ENCODE results near the gene MAPK8IP3.
"Not testable (repeated sequence)": the region's sequence is repeated elsewhere in the genome, so short reads cannot be mapped to it uniquely, and the experiment has no call there.

MAPK8IP3 gene

DNA sequence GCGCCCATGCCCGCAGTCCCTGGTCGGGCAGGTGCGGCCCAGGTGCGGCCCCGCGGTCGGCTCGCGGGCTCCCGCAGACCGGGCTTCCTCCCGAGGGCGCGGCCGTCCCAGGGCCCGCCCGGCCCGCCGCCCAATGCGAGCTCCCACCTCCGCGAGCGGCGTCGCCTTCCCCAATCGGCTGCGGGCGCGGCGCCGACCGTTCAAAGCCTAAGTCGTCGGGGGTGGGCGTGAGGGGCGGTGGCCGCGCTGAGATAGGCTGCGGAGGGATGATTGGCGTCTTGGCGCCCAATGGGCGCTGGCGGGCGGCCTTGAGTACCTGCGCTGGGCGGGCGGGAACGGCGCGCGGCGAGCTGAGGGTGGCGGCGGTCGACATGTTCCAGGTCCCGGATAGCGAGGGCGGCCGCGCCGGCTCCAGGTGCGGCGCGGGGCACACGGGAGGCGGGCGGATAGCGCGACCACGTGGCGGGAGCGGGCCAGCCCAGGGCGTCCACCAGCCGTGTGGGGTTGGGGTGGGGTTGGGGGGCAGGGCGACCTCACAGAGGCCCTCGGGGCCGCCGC lies 28.0 kb upstream of the MAPK8IP3 start, which contains the start of gene JPT2:
Gene JPT2, plus strand, starts transcription at position 338 of the 558 bp plus-strand sequence. Its CDS starts 34 bp downstream, at position 372.
- DNase-seq: peak; percentile 98

DNA sequence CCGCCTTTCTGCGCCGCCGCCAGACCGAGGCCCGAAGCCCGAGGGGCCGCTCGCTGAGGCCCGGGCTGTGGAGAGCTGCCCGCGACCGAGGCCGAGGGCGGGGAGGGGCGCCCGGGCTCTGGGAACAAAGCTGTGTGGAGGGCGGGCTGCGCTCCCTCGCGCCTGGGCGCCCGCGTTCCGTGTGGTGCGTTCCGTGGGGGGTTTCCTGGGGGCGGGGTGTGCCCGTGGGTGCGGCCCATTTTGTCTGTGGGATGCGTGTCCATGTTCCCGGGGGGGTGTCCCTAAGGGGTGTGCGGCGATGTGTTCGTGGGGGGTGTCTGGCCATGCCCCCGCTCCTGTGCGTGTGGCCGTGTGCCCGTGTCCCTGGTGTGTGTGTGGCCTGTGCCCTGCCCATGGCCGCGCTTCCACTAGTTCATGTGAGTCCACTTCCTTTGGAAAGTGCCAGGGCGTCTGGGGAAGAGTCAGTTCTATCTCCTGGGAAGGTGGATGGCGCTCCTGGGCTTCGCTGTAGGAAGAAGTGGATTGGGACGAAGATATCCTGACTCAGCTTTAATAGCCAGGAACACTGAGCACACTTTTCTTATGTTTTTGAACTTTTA lies 27.4 kb upstream of the MAPK8IP3 start:
- DNase-seq: peak; percentile 62

DNA sequence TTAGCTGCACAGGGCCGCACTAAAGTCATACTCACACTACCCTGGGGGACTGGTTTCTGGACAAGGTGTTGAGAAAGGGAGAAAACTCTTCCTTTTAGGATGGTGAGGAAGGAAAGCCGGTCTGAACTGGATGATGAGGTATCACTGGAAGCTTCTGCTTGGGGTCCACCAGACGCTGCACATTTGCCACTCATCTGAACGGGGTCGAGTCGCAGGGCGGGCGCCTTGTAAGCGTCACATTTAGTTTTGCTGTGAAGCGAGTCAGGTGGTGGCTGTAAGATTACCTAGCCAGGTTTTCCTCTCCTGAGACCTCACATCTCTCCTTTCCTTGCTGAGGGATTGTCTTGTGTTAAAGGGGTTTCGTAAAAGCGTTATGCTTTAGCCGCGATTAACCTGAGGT lies 25.6 kb upstream of the MAPK8IP3 start:
- DNase-seq: no peak

DNA sequence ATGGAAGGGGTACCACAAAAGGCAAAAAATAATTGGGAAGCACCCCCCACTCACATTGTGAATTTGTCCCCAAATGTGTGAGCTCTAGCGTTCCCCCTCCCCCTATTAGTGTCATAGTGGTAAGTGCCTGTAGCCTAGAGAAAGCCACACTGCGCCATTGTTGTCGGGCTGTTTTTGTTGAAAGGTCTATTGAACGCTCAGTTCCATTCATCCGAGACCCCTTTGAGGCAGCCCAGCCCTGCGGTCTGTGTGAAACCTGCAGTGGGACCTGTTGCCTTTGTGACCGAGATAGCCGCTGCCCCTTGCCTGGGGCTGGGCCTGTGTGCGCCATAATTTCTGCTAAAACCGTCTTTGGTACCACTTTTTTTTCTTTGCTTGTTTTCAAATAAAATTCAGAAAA lies 25.0 kb upstream of the MAPK8IP3 start:
- no peak for DNase-seq

DNA sequence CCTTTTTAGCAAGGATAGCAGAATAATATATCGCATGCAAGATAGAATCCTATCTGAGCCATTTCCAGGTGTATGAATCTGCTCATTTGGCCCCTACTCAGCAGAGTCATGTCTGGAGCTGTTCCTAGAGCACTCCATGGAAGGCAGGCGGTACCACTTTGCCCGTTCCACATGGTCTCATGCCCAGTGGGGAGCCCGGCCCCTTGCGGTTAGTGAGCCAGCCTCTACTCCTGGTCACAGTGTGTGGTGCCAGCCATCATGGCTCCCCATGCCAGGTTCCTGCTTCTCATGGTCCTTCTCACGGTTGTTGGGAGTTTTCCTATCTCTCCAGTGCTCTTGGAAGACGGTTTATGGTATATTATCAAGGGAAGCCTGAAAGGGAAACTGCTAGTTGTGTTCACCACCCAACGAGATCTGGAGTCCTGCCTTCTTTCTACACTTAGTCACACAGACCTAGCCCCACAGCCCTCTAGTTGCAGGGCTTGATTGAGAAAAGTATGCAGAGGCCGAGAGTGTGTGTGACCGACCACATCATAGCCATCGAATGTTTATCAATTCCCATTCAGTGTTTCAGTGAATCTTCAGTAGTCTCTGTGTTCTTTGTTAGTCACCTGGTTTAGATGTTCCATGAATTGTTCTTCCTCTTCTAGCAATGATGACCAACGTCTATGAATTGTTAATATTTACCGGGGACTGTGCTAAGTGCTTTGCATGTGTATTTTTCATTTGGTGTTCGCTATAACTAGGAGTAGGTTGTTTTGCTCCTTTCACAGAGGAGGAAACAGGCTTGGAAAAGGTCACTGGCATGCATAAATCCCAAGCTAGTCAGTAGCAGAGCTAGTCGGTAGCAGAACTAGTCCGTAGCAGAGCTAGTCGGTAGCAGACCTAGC lies 18.3 kb upstream of the MAPK8IP3 start:
- no peak for DNase-seq

DNA sequence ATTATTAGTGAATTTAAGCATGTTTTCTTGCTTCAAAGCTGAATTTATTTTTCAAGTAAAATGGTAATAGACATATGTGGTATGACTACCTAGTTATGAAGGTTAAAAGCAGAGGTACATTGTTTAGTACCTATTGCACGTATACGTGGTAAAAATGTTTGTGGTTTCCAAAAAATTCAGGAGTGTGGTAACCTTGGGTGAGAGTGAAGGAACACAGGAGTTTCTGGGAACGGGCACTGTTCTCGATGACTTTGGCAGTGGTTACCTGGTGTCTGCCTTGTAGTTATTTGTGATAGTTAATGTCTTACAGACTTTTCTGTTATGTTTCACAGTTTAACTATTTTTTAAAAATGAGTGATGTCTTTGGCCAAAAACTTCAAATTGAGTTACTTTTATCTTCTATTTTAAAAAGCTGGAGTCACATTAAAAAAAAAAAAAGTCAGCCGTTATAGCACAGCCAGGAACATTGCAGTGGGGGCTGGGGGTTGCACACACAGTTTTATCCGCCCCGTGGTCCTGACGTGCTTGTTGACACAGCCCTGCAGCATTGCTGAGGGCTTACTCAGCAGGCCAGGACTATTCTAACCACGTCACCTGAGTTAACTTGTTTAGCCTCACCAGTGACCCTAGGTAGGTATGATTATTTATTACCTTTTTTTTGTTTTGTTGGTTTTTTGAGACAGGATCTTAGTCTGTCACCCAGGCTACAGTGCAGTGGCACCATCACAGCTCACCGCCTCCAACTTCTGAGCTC lies 17.0 kb upstream of the MAPK8IP3 start:
- DNase-seq: no peak

DNA sequence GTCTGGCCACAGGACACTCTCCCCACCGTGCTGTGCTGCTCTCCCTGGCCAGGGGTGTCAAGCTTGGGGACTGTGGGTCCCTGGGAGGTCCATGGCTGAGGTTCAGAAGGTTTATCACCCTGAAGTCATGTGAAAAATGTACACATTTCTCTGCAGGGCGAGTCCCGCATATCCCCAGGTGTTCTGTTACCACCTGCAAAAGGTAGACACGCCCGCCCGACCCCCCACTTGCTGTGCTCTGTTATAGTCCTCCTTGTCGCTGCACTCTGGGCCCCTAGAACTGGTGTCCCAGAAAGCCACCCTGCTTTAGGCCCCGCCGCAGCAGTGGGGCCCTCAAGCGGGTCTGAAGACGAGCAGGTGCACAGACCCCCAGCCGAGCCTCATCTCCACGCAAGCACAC lies 16.1 kb upstream of the MAPK8IP3 start:
- DNase-seq: no peak

DNA sequence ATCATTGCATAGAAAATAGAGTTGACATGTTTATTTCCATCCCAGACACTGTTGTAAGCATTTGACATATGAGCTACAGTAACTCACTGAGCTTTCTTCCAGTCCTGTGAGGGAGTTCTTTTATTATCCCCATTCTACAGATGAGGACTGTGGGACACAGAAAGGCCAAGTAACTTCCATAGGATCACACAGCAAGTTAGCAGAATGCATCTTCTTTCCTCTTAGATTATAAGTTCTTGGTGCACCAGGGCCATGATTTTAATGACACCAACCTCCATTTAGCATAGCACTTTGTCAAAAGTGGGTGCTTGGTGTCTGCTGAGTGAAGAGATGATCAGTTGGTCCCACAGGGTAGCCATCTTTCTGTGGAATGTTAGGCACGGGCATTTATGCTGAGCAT lies 15.2 kb upstream of the MAPK8IP3 start:
- no peak for DNase-seq

DNA sequence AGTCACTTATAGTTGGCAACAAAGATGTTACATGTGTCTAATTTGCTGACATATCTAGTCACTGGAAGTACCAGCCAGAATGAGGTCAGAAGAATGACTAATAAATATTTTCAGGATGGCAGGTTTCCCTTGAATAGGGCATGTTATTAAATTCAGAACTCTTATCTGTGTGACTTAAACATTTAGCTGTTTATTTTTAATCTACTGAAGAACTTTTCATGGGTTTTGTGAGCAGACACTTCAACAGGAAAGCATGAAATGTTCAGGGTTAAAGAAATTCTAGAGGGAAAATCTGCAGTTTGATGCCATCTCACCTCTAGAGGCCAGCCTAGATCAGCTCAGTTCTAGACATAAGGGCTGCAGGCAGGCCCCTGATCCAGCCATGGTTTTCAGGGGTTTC lies 14.7 kb upstream of the MAPK8IP3 start:
- DNase-seq: no peak

DNA sequence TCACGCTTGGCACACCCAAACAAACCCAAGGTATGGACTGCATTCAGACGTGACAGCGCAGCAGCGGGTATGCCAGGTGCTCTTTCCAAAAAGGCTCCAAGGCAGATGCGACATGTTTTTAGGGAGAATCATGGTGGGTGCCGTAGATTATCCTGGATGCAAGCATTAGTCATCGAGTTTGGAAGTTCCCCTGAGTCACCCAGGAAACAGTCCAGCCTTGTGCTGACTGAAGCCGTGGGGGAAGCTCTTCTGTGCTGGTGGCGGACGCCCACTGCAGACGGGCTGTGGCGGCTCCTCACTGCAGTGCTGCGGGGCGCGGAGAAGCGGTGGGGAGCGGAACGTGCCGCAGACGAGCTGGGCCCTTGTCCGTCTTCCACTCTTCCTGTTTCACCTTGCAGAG lies 14.0 kb upstream of the MAPK8IP3 start:
- DNase-seq: no peak

DNA sequence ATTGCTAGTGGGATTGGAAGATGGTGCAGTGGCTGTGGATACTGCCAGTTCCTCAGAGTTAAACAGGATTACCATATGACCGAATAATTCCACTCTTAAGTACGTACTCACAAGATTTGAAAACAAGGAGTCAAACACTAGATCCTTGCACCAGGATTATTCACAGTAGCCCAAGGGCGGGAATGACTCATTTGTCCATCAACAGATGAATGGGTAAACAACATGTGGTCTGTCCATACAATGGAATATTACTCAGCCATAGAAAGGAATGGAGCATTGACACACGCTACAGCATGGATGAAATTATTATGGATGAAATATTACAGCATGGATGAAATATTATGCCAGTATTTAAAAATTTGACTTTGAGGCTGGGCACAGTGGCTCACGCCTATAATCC lies 9.1 kb upstream of the MAPK8IP3 start:
- no peak for DNase-seq

DNA sequence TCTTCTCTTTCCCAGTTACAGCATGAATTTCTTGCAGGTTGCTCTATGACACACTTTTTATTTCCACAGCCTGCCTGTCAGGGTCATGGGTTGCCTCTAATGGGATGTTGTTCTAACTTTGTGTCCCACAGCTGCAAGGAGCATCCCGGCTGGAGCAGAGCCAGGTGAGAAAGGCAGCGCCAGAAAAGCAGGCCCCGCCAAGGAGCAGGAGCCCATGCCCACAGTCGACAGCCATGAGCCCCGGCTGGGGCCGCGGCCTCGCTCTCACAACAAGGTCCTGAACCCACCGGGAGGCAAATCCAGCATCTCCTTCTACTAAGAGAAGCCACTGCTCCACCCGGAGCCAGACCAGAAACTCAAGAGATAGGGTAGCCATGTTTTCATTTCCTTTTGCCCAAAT lies 7.3 kb upstream of the MAPK8IP3 start:
- no peak for DNase-seq

DNA sequence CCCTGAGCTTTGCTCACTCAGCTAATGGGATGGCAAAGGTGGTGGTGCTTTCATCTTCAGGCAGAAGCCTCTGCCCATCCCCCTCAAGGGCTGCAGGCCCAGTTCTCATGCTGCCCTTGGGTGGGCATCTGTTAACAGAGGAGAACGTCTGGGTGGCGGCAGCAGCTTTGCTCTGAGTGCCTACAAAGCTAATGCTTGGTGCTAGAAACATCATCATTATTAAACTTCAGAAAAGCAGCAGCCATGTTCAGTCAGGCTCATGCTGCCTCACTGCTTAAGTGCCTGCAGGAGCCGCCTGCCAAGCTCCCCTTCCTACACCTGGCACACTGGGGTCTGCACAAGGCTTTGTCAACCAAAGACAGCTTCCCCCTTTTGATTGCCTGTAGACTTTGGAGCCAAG lies 5.7 kb upstream of the MAPK8IP3 start:
- DNase-seq: no peak

DNA sequence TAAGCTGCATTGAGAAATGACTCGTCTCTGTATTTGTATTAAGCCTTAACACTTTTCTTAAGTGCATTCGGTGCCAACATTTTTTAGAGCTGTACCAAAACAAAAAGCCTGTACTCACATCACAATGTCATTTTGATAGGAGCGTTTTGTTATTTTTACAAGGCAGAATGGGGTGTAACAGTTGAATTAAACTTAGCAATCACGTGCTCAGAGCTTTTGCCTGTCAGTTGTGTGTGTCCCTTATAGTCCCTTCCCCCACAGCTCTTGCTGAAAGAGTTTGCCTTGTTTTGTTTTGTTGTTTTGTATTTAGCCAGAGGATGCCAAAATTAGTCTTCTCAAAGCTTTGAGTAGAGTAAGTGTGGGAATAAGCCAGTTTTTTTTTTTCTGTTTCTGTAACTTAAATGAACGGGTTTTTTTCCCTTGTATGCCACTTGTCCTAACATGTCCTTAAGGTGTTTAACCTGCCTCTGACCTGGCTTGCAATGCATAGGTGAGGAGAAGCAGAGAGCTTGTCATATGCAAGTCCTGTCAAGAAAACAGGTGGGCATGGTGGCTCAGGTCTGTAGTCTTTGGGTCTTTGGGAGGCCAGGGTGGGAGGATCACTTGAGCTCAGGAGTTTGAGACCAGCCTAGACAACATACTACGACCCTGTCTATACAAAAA lies 4.6 kb upstream of the MAPK8IP3 start:
- DNase-seq: no peak

DNA sequence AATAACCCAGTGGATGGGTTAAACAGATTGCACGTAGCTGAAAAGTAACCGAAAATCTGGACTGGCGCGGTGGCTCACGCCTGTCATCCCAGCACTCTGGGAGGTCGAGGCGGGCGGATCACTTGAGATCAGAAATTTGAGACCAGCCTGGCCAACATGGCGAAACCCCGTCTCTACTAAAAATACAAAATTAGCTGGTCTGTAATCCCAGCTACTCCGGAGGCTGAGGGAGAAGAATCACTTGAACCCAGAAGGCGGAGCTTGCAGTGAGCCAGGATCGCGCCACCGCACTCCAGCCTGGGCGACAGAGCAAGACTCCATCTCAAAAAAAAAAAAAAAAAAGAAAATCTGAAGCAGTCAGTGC lies 689 bp upstream of the MAPK8IP3 start:
- DNase-seq: not testable (repeated sequence)

DNA sequence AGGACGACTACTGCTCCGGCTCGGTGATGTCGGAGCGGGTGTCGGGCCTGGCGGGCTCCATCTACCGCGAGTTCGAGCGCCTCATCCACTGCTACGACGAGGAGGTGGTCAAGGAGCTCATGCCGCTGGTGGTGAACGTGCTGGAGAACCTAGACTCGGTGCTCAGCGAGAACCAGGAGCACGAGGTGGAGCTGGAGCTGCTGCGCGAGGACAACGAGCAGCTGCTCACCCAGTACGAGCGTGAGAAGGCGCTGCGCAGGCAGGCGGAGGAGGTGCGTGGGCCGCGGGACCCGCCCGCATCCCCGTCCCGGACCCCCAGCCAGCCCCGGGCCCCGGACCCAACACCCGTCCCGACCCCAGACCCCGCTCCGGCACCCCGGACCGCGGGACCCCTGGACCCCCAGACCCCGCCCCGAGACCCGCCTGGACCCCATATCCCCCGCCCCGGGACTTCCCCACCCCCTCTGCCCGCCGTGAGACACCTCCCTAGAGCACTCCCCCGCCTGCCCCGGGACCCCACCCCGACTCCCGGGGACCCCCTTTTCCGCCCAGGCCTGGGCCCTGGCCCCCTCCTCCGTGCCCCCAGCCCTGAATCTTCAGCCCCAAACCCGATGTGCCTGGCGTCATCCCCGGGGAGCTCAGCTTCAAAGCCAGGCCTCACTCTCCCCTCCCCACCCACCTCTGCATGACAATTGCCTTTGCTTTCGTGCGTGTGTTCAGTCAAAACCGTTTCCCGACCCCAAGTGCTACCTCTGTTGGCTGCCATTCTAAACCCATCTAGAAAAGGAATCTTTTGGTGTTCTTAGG lies 594 bp downstream of the MAPK8IP3 start:
- DNase-seq: peak; percentile 64

DNA sequence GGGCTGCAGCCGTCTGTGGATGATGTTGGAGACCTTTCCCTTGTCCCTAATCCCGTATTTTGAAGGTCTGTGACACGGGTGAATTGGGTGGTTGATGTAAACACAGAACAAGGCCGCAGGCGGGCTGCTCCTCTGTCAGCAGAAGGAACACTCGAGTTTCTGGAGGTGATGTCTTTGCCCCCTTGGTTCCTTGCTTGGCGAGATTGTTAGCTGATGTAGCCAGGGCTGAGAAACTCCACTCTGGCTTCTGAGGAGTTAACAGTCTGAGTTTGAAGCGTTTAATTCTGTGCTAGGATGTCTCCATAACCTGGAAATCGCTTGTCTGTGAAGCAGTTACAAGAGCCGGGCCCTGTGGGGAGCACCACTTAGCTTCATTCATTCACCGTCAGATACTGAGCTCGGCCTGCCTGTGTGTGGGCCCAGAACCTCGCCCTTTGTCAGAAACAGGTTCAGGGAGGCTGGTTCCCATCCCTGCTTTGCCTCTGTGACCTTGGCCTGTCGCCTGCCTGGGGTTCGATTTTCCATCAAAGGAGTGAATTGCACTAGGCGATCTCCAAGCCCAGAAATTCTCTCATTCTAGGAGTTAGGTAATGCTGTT lies 1.3 kb downstream of the MAPK8IP3 start:
- DNase-seq: no peak

DNA sequence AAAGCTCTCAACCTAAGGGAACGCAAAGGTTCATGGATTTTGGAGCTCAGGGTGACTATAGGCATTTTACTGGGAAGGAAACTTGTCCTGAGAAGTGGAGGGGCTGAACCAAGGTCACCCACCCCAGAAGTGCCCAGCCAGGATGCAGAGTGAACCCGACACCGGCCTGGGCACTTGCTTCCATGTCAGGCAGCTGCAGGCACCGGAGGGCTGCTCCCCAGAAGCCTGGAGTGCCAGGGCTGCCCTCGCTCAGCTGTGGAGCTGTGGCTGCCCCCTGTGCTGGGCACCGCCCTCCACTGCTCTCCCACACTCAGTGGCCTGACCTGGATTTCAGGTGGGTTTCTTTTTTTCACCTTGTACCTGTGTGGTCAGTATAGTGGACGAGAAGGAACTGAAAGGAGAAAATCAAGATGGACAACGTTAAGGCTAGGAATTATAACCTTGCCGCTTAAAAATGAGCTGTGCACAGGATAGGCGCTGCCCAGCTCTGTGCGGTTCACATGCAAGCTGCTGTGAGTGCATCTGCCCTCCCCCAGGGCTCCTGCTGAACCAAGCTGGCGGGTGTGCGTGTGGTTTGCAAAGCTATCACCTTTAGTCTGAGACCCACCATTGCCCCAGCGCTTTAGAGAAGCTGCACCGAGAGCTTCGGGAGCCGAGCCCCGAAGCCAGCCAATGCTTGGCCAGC lies 2.2 kb downstream of the MAPK8IP3 start:
- no peak for DNase-seq

DNA sequence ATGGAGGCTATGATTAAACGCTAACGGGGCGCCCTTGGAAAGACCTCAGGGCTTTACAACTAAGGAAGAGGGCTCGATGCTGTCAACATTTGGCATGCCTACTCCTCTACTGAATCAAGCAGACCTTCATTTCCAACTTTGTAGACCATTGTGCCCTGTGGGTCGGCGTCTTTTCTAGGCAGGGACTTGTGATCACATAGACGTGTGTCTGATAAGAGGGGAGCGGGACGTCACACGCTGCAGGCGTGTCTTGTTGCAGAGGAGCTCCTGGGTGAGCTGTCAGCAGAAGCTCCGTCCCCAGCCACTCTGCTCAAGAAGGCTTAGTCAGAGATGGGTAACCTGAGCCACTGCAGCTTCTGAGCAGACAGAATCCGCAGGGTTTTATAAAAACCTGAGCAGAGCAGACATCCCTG lies 2.8 kb downstream of the MAPK8IP3 start:
- no peak for DNase-seq

DNA sequence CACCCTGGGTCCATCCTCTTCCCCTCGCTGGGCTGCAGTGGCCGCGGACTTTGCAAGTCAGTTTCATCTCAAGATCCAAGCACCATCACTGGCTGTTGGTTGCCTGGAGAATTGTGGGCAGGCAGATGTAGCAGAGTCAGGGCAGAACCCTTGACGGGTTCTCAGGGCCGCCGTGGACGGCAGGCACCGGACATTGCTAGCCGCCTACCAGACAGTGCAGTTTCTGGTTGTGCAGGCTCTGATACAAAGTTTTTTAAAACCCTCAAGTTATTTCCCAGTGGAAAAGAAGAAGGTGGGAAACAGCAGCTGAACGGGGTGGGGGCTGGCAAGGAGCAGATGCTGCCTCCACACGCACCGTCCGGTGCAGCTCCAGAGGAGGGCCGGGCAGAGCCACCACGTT lies 3.4 kb downstream of the MAPK8IP3 start:
- no peak for DNase-seq

Measured in activated naive CD4-positive, alpha-beta T cell treated with anti-CD3 and anti-CD28 coated beads, Interleukin-2, amount 50 U/mL, for 16 hours (primary cell).